Suprapubic skin (tissue), 4 donors: ENCODE measurements around the gene GCC2.

Experiments
- CTCF ChIP-seq, 2 donors: fragments of 200-600 bp in 1 of 2; fragments of 450-650 bp in 1 of 2; sonication (generic) in 1 of 2; IDR thresholded peaks; one replicate each; pipeline ENCODE4 v1.5.1; 2016 to 2019; ENCODE audit warnings: antibody characterized with exemption in 2 of 2, mild to moderate bottlenecking in 1 of 2, moderate library complexity in 1 of 2
- POLR2A ChIP-seq, 2 donors: fragments of 450-650 bp; IDR thresholded peaks; one replicate each; pipeline ENCODE4 v1.6.1; 2017; ENCODE audit warnings: antibody characterized with exemption in 2 of 2, mild to moderate bottlenecking in 2 of 2, moderate library complexity in 2 of 2
- POLR2AphosphoS5 ChIP-seq, 3 donors: sonication (generic); formaldehyde crosslinking; IDR thresholded peaks; one replicate each; pipeline ENCODE4 v1.6.1; 2017; ENCODE audit warnings: antibody characterized with exemption in 3 of 3

- no peak for TF ChIP-seq POLR2A (IDR thresholded peaks at IDR 0.05)
- TF ChIP-seq CTCF (IDR thresholded peaks at IDR 0.05): no peak
- no peak for TF ChIP-seq POLR2AphosphoS5 (IDR thresholded peaks at IDR 0.05)
Observed at GRCh38 chr2:108418416-108418815, 30.6 kb upstream of the GCC2 start.
